GM12874 (cell line): Measurements from ENCODE around the gene NIPA2.

Source experiments
- CTCF ChIP-seq: IDR thresholded peaks from 2 replicates; pipeline ENCODE4 v1.5.1; 2011; ENCODE audit warnings: low read depth, mild to moderate bottlenecking, control low read depth, low read length, moderate library complexity; ENCODE audit not compliant: insufficient read depth

NIPA2 gene

DNA sequence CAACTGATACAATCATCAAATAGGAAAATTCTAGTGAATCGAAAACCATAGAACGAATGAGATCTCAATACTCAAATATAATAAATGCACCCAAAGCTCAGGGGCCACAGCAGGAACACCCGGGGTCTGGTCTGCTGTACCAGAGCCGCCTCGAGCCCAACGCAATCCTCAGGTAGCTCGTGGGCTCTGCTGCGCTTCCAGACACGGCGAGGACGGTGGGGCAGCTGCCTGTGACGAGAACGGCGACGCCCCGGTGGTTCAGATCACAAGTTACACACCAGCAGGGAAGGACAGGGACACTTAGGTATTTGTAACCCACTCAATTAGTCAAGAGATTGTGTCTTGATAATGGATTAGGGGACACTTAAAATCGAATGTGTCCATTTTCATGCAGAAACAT, 54.6 kb downstream of the NIPA2 start:
- TF ChIP-seq CTCF: no peak

- no peak for TF ChIP-seq CTCF
Observed at GRCh38 chr15:22893881-22894280, 55.4 kb downstream of the NIPA2 start.

DNA sequence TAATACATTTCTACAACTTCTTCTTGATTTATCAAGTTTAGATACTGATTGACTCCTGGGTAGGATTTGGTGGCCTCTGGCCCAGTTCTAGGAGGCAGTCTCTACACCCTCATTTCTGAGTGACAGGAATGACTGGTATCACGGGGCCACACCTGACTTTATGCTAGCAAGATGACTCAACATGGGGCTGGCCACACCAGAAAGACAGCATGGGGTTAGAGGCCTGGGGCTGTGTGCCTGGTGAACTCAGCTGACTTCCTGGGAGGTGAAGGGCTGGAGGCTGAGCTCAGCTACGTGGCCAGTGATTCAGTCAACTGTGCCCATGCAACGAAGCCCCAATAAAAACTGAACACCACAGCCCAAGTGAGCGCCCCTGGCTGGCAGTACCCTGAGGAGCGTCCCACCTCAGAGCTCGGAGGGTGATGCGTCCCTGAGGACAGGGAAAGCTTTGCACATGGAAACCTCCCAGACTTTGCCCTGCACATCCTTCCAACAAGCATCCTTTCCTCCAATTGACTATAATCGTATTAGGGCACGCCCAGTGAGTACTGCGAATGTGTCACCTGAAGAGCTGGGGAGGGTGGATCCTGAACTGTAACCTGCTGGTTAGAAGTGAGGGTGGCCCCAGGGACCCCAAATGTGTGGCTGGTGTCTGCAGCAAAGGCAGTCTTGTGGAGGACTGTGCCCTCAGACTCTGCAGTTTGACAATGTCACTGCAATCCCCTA, 57.2 kb downstream of the NIPA2 start:
- no peak for TF ChIP-seq CTCF

GRCh38 chr15:22902046-22902445, 63.6 kb downstream of the NIPA2 start:
- no peak for TF ChIP-seq CTCF

DNA sequence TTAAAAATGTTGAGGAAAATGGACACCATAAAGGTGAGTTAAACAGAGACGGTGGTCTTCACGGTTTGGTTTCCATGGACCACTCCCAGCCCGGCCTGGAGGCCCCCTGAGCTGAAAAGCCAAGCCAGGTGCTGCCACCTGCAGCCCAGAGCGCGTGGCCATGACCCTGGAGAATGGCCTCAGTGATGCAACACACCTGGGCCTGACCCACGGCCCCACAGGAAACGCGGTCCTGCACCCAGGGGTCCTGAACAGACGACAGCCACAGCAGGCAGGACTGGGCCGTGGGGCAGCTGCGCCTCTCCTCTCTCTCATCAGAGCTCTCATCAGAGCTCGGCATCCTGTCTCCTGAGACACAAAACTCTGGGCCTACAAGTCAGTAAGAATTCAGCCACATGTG, 64.1 kb downstream of the NIPA2 start:
- TF ChIP-seq CTCF: no peak

GRCh38 chr15:22902981-22903380, 64.5 kb downstream of the NIPA2 start:
- no peak for TF ChIP-seq CTCF

GRCh38 chr15:22903427-22903826, 65.0 kb downstream of the NIPA2 start:
- no peak for TF ChIP-seq CTCF
